HFFc6 (cell line): ENCODE results near the gene AIFM2. TPM values are rescaled to one million over a fixed set of nuclear protein-coding genes. Genes with fewer than 3 reads are reported as not detected.
"Not testable (repeated sequence)": the region's sequence is repeated elsewhere in the genome, so short reads cannot be mapped to it uniquely, and the experiment has no call there.

Experiments
- DNase-seq: peaks from one replicate; pipeline ENCODE4 v3.0.0-alpha.2; 2018
- H3K27ac Mint-ChIP-seq: 2 replicates; pipeline ENCODE4 v1.8.0; 2020; ENCODE audit warnings: mild to moderate bottlenecking, mixed read lengths
- H3K27me3 Mint-ChIP-seq: 2 replicates; pipeline ENCODE4 v1.8.0; 2021; ENCODE audit warnings: mild to moderate bottlenecking, moderate library complexity, mixed read lengths; ENCODE audit not compliant: insufficient read depth
- H3K36me3 Mint-ChIP-seq: 2 replicates; pipeline ENCODE4 v1.8.0; 2021; ENCODE audit warnings: low read depth, mixed read lengths
- H3K4me1 Mint-ChIP-seq: 2 replicates; pipeline ENCODE4 v1.8.0; 2020; ENCODE audit warnings: low read depth, mixed read lengths
- H3K4me3 Mint-ChIP-seq: 2 replicates; pipeline ENCODE4 v1.8.0; 2020; ENCODE audit warnings: mild to moderate bottlenecking, moderate library complexity, mixed read lengths
- H3K9me3 Mint-ChIP-seq: 2 replicates; pipeline ENCODE4 v1.8.0; 2020; ENCODE audit warnings: mild to moderate bottlenecking, mixed read lengths
- total RNA-seq, 6 experiments: library from RNA; stranded (reverse); fragmentation: NEBNext Ultra II Directional; extraction: Animal tissue kit (Norgen Biotek cat#: 25700); gene quantifications; 2 replicates in 1 of 6; 3 replicates in 5 of 6; pipeline ENCODE4 v1.2.3, GENCODE V29; 2021
- TF ChIP-seq, protein P1 (sequence below): fragments of 200-600 bp; sonication (generic); IDR thresholded peaks from 2 replicates; pipeline ENCODE4 v1.5.0; 2021; ENCODE audit warnings: antibody characterized with exemption, mild to moderate bottlenecking

Gene AIFM2
- total RNA-seq, 6 experiments from 2014 or later = 5.1 to 12.3 (median 10.4) TPM

DNA sequence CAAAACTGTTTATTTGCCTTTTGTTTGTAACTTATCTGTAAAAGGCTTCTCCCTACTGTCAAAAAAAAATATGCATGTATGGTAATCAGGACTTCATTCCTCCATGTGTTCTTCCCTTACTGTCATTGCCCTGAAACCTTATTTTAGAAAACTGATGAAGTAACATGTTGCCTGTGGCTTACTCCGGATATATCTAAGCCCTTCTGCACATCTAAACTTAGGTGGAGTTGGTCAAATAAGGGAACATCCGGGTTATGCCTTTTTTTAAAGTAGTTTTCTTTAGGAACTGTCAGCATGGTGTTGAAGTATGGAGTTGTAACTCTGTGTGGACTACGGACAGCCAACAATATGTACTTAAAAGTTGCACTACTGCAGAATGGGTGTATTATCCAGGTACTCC is 31.5 kb upstream of the AIFM2 start:
- Mint-ChIP-seq H3K36me3 (peaks cover 47% of the 10 kb centered on the region), H3K27ac (no peak overlapping the region; the same call in 1 of the 2 replicates), H3K27me3 (no peaks in the 10 kb centered on the region; the same call in 1 of the 2 replicates), H3K9me3 (no peaks in the 10 kb centered on the region), H3K4me3 (no peak overlapping the region), H3K4me1 (peaks cover 75% of the 10 kb centered on the region)
- no peak for DNase-seq
- TF ChIP-seq, protein P1, sequence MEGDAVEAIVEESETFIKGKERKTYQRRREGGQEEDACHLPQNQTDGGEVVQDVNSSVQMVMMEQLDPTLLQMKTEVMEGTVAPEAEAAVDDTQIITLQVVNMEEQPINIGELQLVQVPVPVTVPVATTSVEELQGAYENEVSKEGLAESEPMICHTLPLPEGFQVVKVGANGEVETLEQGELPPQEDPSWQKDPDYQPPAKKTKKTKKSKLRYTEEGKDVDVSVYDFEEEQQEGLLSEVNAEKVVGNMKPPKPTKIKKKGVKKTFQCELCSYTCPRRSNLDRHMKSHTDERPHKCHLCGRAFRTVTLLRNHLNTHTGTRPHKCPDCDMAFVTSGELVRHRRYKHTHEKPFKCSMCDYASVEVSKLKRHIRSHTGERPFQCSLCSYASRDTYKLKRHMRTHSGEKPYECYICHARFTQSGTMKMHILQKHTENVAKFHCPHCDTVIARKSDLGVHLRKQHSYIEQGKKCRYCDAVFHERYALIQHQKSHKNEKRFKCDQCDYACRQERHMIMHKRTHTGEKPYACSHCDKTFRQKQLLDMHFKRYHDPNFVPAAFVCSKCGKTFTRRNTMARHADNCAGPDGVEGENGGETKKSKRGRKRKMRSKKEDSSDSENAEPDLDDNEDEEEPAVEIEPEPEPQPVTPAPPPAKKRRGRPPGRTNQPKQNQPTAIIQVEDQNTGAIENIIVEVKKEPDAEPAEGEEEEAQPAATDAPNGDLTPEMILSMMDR = no peak

DNA sequence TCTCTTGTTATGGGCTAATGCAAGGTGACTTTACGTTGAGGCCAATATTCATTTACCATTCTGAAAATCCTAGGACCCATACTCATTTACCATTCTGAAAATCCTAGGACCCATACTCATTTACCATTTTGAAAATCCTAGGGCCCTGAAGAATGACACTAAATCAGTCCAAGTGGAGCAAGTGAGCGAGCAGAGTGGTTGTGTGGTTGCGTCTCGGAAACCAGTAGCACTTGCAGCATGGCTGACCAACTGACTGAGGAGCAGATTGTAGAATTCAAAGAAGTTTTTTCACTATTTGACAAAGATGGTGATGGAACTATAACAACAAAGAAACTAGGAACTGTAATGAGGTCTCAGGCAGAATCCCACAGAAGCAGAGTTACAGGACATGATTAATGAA is 30.8 kb upstream of the AIFM2 start:
- no peak for DNase-seq
- Mint-ChIP-seq H3K4me3 (no peak overlapping the region; the same call in 1 of the 2 replicates), H3K27me3 (no peaks in the 10 kb centered on the region; the same call in 1 of the 2 replicates), H3K27ac (no peak overlapping the region), H3K4me1 (peaks cover 68% of the 10 kb centered on the region), H3K36me3 (peaks cover 41% of the 10 kb centered on the region), H3K9me3 (no peaks in the 10 kb centered on the region)
- TF ChIP-seq, protein P1 = no peak

DNA sequence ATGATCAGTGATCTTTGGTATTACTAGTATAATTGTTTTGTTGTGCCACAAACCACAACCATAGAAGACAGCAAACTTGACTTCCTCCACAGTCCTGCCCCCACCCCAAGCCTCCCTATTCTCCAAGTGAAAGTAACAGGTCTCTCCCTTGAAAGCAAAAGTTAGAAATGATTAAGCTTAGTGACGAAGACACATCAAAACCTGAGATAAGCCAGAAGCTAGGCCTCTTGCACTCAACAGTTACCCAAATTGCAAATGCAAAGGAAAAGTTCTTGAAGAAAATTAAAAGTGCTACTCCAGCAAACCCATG is 30.2 kb upstream of the AIFM2 start:
- peak overlapping the region; percentile 22 for H3K4me3 Mint-ChIP-seq
- peaks cover 62% of the 10 kb centered on the region for H3K4me1 Mint-ChIP-seq
- TF ChIP-seq, protein P1 = no peak

DNA sequence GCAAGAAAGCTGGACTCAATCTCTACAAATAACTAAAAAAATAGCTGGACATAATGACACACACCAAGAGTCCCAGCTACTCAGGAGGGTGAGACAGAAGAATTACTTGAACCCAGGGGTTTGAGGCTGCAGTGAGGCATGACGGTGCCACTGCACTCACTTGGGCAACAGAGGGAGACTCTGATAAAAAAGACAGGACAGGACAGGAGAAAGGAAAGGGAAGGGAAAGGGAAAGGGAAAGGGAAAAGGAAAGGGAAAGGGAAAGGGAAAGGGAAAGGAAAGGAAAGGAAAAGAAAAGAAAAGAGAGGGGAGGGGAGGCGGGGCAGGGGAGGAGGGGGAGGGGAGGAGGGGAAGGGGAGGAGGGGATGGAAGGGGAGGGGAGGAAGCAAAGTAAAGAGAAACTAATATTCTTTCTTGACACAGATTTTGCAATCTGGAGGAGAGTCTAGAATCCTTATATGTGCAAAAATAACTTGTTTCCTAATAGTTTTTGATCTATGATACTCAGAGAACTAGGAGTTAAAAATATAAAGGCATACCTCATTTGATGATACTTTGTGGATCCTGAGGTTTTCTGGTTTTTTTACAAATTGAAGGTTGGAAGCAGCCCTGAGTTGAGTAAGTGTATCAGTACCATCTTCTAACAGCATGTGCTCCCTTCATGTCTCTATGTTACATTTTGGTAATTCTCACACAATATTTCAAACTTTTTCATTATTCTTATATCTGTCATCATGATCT is 29.7 kb upstream of the AIFM2 start:
- TF ChIP-seq, protein P1 = no peak
- H3K9me3 Mint-ChIP-seq = no peaks in the 10 kb centered on the region
- no peak for DNase-seq
- H3K36me3 Mint-ChIP-seq = peaks cover 51% of the 10 kb centered on the region
- H3K4me3 Mint-ChIP-seq = peak overlapping the region; percentile 22
- peak overlapping the region; percentile 70 for H3K27ac Mint-ChIP-seq
- no peaks in the 10 kb centered on the region; the same call in 1 of the 2 replicates for H3K27me3 Mint-ChIP-seq
- peaks cover 57% of the 10 kb centered on the region for H3K4me1 Mint-ChIP-seq

More for the DNA sequence above, 30.2 kb upstream of the AIFM2 start:
- no peak for DNase-seq
- Mint-ChIP-seq H3K27ac (peak overlapping the region; percentile 19), H3K9me3 (no peaks in the 10 kb centered on the region), H3K27me3 (no peaks in the 10 kb centered on the region; the same call in 1 of the 2 replicates), H3K36me3 (peaks cover 45% of the 10 kb centered on the region)

DNA sequence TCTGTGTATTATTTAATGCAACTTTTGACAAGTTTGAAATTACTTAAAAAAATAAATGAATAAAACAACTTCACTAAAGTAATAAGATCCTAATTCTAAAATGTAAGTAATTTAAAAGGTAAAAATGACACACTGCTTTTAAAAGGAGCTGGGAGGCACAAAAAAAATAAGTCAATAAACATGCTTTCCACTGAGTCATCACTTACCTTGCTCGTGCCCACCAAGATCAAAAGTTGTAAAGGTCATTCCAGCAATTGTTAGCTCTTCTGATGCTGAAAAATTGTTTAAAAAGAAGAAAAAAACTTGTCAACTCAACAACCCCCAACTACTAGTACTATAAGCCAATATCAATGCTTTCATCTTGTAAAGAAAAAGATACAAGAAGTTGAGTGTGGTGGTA is 28.2 kb upstream of the AIFM2 start:
- Mint-ChIP-seq H3K9me3 (no peaks in the 10 kb centered on the region), H3K27me3 (no peaks in the 10 kb centered on the region; the same call in none of the 2 replicates), H3K36me3 (peaks cover 53% of the 10 kb centered on the region), H3K4me3 (no peak overlapping the region), H3K4me1 (peaks cover 44% of the 10 kb centered on the region), H3K27ac (no peak overlapping the region)
- no peak for DNase-seq
- TF ChIP-seq, protein P1 = no peak

DNA sequence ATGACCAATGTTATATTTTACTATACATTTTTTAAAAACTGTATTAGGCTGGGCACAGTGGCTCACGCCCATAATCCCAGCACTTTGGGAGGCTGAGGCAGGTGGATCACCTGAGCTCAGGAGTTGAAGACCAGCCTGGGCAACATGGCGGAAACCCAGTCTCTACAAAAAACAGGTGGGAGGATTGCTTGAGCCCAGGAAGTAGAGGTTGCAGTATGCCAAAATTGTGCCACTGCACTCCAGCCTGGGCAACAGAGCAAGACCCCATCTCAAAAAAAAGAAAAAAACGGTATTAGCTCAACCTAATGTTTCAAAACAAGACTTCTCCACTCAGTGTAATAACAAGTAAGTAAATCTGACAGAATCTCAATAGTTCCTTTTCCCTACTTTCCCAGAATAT is 26.7 kb upstream of the AIFM2 start:
- Mint-ChIP-seq H3K4me1 (peaks cover 35% of the 10 kb centered on the region), H3K36me3 (peaks cover 57% of the 10 kb centered on the region)
- not testable (repeated sequence) for DNase-seq, H3K9me3 Mint-ChIP-seq, H3K27ac Mint-ChIP-seq, H3K4me3 Mint-ChIP-seq, H3K27me3 Mint-ChIP-seq
